Panc1 (cell line): ENCODE data around the gene SYT17. TPM values are rescaled to one million over a fixed set of nuclear protein-coding genes. Genes with fewer than 3 reads are reported as not detected.

ENCODE experiments used
- ATAC-seq: fragments of 200-7000 bp; cut with Tn5 transposase; 2 replicates; pipeline ENCODE4 v1.9.1; 2020; ENCODE audit warnings: mild to moderate bottlenecking, moderate library complexity
- BruUV-seq: library from RNA; stranded (reverse); fragments of 400-500 nt; replicated peaks from 2 replicates; lab custom pipeline; 2021; lab: Mats Ljungman, UMichigan
- CTCF ChIA-PET: fragments of 300-600 bp; sonication (Branson Sonifier 250); formaldehyde crosslinking; loops from one replicate; lab custom pipeline; 2022; ENCODE audit warnings: antibody characterized with exemption; lab: Charles Lee
- POLR2A ChIA-PET: fragments of 300-600 bp; sonication (Branson Sonifier 250); formaldehyde crosslinking; loops from one replicate; lab custom pipeline; 2022; ENCODE audit warnings: antibody characterized with exemption; lab: Charles Lee
- DNase-seq: peaks from one replicate; pipeline ENCODE4 v3.0.0-alpha.2; 2010; ENCODE audit warnings: low read depth, low spot score
- H3K27ac ChIP-seq: 2 replicates; pipeline ENCODE4 v1.5.1; 2011; ENCODE audit warnings: mild to moderate bottlenecking, low read length, inconsistent platforms
- H3K27me3 ChIP-seq: fragments of 200-500 bp; sonication (Bioruptor generic); 2 replicates; pipeline ENCODE4 v1.6.0; 2014; ENCODE audit warnings: low read length, inconsistent platforms; ENCODE audit not compliant: control insufficient read depth, insufficient read depth
- H3K36me3 ChIP-seq: fragments of 200-500 bp; sonication (Bioruptor generic); 2 replicates; pipeline ENCODE4 v1.5.1; 2014; ENCODE audit warnings: inconsistent platforms, mild to moderate bottlenecking, low read length, moderate library complexity; ENCODE audit not compliant: control insufficient read depth, insufficient read depth
- H3K4me1 ChIP-seq: 2 replicates; pipeline ENCODE4 v1.5.1; 2011; ENCODE audit warnings: inconsistent platforms, mild to moderate bottlenecking, low read length, moderate library complexity; ENCODE audit not compliant: control insufficient read depth, insufficient read depth
- H3K4me3 ChIP-seq, 2 experiments: 2 replicates each; pipeline ENCODE4 v1.5.1; 2011 to 2012; ENCODE audit warnings: low read depth in 2 of 2, low read length in 2 of 2, mild to moderate bottlenecking in 2 of 2, inconsistent platforms in 1 of 2, moderate library complexity in 1 of 2
- H3K9me3 ChIP-seq: fragments of 200-500 bp; sonication (Bioruptor generic); 2 replicates; pipeline ENCODE4 v1.5.1; 2014; ENCODE audit warnings: low read depth, mild to moderate bottlenecking, inconsistent platforms, low read length, moderate library complexity; ENCODE audit not compliant: control insufficient read depth, insufficient read depth
- CTCF ChIP-seq: fragments of 450-650 bp; IDR thresholded peaks from 2 replicates; pipeline ENCODE4 v1.5.1; 2017; ENCODE audit warnings: mild to moderate bottlenecking
- POLR2AphosphoS5 ChIP-seq: IDR thresholded peaks from 2 replicates; pipeline ENCODE4 v1.6.1; 2012; ENCODE audit warnings: mild to moderate bottlenecking, low read depth, low read length, moderate library complexity
- REST ChIP-seq, 2 experiments: IDR thresholded peaks; 2 replicates each; pipeline ENCODE4 v1.6.1; 2011 to 2012; ENCODE audit warnings: low read depth in 2 of 2, control low read depth in 1 of 2, low read length in 1 of 2, mild to moderate bottlenecking in 1 of 2, moderate library complexity in 1 of 2; ENCODE audit not compliant: insufficient read depth in 1 of 2
- SIN3A ChIP-seq: IDR thresholded peaks from 2 replicates; pipeline ENCODE4 v1.6.1; 2012; ENCODE audit warnings: low read depth, mild to moderate bottlenecking, low read length, moderate library complexity, borderline replicate concordance; ENCODE audit not compliant: insufficient read depth
- TCF7L2 ChIP-seq: IDR thresholded peaks from 2 replicates; pipeline ENCODE4 v1.6.1; 2011; ENCODE audit warnings: mild to moderate bottlenecking, low read depth, low read length, inconsistent platforms
- in situ Hi-C: cut with HindIII; loops from 2 replicates; pipeline ENCODE4 v1.10.0; 2016; ENCODE audit warnings: low sequenced_read_pairs, low pct_unique_long_range_greater_than_20kb
- intact Hi-C: fragments of 100-400 bp; cut with micrococcal nuclease; formaldehyde crosslinking; loops from one replicate; pipeline ENCODE4 v1.10.0; 2022; ENCODE audit not compliant: unreplicated experiment
- total RNA-seq: library from RNA; stranded (reverse); gene quantifications from one replicate; pipeline ENCODE4 v1.2.1, GENCODE V29; 2021; ENCODE audit not compliant: unreplicated experiment

SYT17 gene
- total RNA-seq, 1 experiment from 2014 or later = 5.4 TPM

GRCh38 chr16:19142939-19143598 lies 25.0 kb upstream of the SYT17 start:
- CTCF ChIA-PET = no interaction called here
- peaks cover 12% of the 10 kb centered on the region for H3K4me1 ChIP-seq
- DNase-seq (no peak), ATAC-seq (no peak)
- BruUV-seq = no TSS peak
- POLR2A ChIA-PET = interaction anchor here (0.6 kb wide), 1 partner anchor 9 kb away, joined by 4 read pairs; no protein-coding TSS in a partner anchor
- no peak overlapping the region for H3K27ac ChIP-seq
- in situ Hi-C loops (no loop called here), intact Hi-C loops (no loop called here)
- no peaks in the 10 kb centered on the region for H3K36me3 ChIP-seq
- H3K27me3 ChIP-seq = no peaks in the 10 kb centered on the region
- H3K4me3 ChIP-seq = no peak overlapping the region
- H3K9me3 ChIP-seq = peaks cover 3% of the 10 kb centered on the region; the same call in 1 of the 2 replicates
- no peak for TF ChIP-seq POLR2AphosphoS5
- TF ChIP-seq CTCF = no peak
- no peak for TF ChIP-seq TCF7L2
- TF ChIP-seq REST (IDR thresholded peaks at IDR 0.05; ENCODE audit: insufficient read depth in 1 of 2, low read depth in 2 of 2, low read length in 1 of 2) = no peak
- TF ChIP-seq SIN3A = no peak

GRCh38 chr16:19143599-19143956 lies 24.5 kb upstream of the SYT17 start:
- H3K36me3 ChIP-seq = no peaks in the 10 kb centered on the region
- BruUV-seq = no TSS peak
- no peak overlapping the region for H3K4me3 ChIP-seq
- ChIA-PET CTCF (no interaction called here), POLR2A (no interaction called here)
- no peak for TF ChIP-seq CTCF
- TF ChIP-seq POLR2AphosphoS5 = no peak
- no peak for TF ChIP-seq SIN3A
- intact Hi-C loops (no loop called here), in situ Hi-C loops (no loop called here)
- ATAC-seq (no peak), DNase-seq (no peak)
- H3K4me1 ChIP-seq = peaks cover 11% of the 10 kb centered on the region
- H3K9me3 ChIP-seq = peaks cover 3% of the 10 kb centered on the region; the same call in 1 of the 2 replicates
- no peak overlapping the region for H3K27ac ChIP-seq
- H3K27me3 ChIP-seq = 0 out of 2 replicates have a peak, but pooled peaks cover under 1% of the 10 kb centered on the region
